Erythroblast (primary cell): ENCODE data around the gene RAD51B.
"Not testable (repeated sequence)": the region's sequence is repeated elsewhere in the genome, so short reads cannot be mapped to it uniquely, and the experiment has no call there.

Source experiments
- GATA1 ChIP-seq: IDR thresholded peaks from 2 replicates; pipeline ENCODE4 v1.6.1; 2011; ENCODE audit warnings: low read depth, mild to moderate bottlenecking, control low read depth, low read length, moderate library complexity
- POLR2A ChIP-seq: IDR thresholded peaks from 2 replicates; pipeline ENCODE4 v1.6.1; 2011; ENCODE audit warnings: mild to moderate bottlenecking, low read length

DNA sequence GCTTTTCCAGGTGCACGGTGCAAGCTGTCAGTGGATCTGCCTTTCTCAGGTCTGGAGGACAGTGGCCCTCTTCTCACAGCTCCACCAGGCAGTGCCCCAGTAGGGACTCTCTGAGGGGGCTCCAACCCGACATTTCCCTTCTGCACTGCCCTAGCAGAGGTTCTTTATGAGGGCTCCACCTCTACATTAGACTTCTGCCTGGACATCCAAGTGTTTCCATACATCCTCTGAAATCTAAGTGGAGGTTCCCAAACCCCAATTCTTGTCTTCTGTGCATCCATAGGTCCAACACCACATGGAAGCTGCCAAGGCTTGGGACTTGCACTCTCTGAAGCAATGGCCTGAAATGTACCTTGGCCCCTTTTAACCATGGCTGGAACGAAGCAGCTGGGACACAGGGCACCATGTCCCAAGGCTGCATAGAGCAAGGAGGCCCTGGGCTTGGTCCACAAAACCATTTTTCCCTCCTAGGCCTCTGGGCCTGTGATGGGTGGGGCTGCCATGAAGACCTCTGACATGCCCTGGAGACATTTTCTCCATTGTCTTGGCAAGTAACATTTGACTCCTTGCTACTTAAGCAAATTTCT lies 282.2 kb downstream of the RAD51B start:
- not testable (repeated sequence) for TF ChIP-seq POLR2A, GATA1
